Activated T-cell treated with anti-CD3 and anti-CD28 coated beads, Interleukin-2, amount 50 U/mL, for 1 hour (primary cell): ENCODE measurements around the gene GAB2.

Experiments
- DNase-seq: peaks from one replicate; pipeline ENCODE4 v3.0.0-alpha.2; 2020

GAB2 gene

DNA sequence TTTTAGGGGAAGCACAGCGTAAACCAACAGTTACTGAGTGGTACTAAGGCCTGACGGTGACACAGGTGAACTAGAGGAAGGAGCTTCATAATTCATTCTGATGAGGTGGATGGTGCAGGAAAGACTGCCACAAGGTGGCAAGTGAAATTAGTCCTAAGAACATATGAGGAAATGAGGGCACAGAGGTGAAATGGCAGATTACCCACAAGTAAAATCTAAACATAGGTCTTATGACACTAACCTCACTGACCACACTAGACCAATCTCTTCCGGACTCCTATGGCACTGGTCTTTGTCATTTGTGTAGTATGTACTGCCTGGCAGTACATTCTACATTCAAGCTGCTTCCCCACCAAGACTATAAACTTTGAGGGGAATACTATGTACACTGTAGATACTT, 20.2 kb downstream of the GAB2 start:
- DNase-seq: no peak

DNA sequence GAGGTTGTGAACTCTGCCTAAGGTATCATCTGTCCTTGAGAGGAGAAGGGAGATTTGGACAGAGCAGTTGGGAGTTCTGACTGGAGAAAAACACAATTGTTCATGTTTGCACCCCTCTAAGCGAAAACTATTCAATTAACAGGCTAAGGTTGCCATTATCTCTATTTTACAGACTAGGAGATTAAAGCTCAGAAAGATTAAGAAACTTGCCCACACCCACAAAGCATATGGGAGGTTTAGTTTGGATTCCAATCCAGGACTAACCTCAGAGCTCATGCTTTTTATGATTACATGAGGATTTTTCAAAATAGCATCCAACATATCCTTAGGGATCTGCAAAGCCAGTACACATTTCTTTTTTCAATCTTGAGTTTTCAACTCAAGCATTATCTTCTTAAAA, 22.0 kb downstream of the GAB2 start:
- DNase-seq: no peak

DNA sequence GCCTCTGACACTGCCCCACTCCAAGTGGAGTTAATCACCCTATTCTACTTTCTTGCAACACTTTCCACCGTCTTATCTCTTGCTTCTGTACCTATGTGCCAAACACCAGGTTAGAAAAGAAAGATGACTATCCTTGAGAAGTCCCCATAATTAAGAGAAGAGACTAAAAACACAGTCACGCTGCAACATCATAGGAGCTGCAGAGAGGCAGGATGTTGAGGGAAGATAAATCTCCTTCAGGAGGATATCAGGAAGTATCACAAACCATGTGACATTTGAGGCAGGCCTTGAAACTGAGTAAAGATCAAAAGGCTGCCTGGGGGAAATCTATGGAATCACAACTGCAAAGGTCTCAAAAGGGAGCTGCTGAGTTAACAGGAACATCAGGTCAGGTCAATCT, 24.8 kb downstream of the GAB2 start:
- DNase-seq: no peak

DNA sequence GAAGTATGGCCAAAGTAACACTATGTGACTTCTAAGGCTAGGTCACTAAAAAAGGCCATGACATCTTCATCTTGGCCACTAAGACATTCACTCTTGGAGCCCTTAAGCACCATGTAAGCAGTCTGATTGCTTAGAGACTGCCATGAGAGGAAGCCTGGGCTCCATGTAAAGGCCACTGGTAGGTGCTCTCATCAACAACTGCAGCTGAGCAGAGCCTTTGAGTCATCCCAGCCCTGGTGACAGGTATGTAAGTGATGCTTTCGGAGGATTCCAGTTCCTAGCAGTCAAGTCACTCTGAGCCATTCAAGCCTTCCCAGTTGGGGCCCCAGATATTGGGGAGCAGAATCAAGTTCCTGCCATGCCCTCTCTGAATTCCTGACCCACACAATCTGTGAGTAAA, 26.2 kb downstream of the GAB2 start:
- DNase-seq: no peak

DNA sequence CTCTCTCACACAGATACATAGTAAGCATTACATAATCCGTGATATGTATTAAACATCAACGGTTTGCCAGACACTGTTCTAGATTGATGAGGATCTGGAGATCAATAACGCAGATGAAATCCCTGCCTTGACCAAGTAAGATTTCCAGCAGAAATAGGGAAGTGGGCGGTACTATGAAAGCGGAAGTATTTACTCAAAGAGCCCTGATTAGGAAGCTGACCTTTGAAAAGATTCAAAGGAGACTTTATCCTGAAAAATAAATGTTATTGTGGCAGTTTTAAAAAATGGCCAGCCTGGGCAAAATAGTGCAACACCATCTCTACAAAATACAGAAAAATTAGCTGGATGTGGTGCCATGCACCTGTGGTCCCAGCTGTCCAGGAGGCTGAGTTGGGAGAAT, 26.8 kb downstream of the GAB2 start:
- DNase-seq: no peak

DNA sequence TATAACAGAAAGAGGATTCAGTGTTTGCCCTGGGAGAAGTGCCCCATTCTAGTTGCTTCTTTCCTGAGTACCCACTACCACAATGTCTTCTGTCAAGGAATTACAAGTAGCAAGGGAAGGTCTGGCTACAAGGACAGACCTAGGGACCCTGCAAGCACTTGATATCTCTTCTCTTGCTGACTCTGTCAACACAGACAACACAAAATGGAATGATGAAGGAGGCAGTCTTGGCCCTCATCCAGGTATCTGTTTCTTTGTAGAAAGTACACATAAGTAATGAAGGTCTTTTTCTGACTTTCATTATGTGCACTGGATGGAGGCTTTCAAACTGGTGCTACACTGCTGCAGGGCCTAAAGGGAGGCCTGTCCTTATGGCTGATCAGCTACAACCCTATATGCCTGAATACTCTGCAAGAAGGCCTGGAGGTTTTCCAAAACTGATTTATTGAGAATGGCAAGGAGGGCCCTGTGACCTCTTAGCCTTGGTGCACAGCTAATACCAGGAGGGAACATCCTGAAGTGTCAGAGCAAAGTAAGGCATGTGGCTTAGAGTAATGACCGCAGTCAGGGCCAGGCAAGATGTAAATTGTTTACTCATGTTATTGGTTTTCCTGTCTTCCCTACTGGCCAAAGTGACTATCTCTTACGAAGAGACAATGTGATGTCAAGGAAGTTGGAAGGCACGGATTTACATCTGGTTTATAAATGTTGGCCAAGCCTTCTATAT, 31.2 kb downstream of the GAB2 start:
- no peak for DNase-seq

DNA sequence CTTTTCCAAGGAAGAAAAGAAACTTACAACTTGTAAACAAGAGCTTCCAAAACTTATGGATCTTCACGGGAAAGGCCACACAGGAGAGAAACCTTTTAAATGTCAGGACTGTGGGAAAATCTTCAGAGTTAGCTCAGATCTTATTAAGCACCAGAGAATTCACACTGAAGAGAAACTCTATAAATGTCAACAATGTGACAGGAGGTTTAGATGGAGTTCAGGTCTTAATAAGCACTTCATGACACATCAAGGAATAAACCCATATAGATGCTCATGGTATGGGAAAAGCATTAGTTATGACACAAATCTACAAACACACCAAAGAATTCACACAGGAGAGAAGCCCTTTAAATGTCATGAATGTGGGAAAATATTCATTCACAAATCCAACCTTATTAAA, 32.4 kb downstream of the GAB2 start:
- no peak for DNase-seq

DNA sequence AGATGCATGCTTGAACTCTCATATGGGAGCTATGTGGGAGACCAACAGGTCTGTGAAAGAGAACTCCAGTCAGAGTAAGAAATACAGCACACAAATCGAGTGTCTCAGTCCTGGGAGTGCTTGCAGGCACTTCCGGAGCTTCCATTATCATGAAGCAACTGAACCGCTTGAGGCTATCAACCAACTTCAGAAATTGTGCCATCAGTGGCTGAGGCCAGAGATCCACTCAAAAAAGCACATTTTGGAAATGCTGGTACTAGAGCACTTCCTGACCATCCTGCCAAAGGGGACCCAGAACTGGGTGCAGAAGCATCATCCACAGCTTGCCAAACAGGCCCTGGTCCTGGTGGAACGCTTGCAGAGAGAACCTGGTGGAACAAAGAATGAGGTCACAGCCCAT, 33.4 kb downstream of the GAB2 start:
- no peak for DNase-seq

DNA sequence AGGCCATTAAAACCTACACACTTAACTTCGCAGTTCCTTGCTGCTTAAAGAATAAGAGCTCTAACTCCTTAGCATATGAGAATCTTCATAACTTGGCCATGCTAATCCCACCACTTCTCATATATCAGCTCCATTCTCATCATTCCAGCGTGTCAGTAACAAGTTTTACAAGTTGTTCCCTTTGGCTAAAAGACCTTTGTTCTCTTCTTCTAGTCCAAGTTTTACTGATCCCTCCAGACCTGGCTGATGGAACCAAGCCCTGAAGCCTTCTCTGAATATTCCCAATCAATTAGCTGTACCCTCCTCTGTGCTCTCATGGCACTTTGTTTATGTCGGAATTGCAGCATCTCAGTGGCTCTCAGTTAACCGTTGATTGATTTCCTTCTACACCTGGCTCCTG, 35.8 kb downstream of the GAB2 start:
- DNase-seq: no peak

DNA sequence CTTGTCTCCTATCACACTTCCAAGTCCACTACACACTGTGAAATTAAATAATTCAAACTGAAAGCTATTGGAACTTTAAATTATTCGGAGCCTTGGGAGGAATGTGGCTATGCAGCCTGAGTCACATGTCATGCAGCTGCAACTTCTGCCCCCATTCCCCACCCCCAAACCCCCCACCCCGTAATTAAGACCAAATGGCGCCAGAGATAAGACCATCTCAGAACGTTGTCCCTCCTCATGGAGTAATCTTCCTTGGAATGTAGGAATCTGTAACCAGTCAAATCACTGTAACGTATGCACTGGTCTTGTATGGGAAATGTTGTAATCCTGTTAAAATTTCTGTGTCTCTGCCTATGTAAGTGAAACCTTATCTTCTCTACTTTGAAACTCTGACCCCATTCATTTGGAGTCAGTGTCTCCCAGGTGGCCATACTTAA, 37.0 kb downstream of the GAB2 start:
- DNase-seq: no peak

DNA sequence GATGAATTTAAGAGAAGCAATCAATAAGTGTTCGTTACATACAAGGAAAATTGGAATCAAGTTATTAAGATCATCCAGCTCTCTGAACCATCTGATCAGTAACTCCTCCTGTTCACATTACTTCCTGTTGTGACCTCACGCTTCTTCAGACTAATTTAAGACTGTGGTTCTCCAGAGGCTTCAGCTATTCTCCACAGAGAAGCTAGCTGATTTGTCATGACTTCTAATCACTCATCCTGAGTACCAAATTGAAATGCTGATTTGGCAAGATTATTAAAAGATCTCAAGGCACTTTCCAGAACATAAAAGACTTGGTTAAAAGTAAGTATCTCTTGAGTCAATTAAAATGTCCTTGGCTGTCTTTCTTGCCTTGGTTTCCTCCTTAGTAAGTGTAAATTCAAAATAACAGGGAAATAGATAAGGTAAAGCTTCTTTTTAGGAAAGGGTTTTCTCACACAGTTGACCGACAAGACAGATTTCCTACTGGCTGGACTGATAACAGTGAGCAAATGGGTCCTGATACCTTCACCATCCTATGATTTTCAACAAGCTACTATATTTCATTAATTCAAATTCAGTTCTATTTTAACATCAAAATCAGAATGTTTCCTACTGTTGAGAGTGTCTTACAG, 38.5 kb downstream of the GAB2 start:
- no peak for DNase-seq

DNA sequence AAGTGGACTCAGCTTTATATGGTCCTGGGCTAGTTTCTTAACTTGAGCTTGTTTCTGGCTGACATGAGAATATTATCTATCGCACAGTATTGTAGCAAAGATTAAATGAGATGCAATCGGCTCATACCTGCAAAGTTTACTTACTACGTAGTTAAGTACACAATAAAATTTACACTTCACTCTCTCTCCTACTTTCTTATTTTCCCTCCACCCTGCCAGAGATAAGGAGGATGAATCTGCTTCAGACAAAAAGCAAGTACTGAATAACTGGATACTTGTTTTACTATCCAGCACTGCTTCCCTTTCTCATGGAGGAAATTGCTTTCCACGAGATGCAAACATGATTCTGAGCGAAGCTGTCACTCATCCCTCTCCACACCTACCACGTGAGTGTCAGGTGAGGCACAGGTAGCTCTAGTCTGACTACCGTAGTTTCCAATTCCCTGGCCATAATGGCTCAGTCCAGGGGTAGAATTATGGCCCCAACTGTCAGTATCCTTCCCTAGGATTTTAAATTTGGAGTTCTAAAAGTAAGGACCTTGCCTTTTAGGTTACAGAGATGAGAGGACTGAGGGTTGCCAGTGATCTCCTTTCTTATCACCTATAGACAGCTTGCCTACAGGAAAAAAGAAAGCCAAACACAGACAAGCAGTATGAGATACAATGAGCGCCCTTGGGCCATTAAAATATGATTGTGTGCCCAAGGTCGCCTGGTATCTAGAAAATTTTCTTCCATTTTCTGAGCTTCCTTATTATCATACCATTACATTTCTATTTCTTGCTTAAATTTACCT, 39.8 kb downstream of the GAB2 start:
- DNase-seq: no peak

DNA sequence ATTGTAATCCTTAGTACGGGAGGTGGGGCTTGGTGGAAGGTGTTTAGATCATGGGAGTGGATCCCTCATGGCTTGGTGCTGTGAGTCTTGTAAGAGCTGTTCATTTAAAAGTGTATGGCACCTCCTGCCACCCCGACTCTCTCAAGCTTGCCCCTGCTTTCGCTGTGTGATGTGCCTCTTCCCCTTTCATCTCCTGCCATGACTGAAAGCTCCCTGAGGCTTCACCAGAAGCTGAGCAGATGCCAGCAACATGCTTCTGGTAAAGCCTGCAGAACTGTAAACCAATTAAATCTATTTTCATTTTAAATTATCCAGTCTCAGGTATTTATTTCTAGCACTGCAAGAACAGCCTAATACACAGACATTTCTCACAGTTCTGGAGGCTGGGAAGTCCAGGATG, 40.8 kb downstream of the GAB2 start:
- DNase-seq: no peak

DNA sequence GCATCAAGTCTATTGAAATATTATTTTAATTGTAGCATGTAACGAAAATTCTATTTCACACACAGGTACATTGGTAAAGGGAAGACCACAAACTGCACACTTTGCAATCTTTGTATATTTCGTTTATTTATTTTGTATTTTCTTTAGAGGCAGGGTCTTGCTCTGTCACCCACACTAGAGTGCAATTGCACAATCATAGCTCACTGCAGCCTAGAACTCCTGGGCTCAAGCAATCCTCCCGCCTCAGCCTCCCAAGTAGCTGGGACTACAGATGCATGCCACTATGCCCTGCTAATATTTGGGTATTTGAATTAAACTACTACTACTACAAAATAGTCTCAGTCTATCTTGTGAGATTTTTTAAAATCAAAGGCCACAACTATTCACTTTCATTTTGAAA, 42.7 kb downstream of the GAB2 start:
- no peak for DNase-seq

DNA sequence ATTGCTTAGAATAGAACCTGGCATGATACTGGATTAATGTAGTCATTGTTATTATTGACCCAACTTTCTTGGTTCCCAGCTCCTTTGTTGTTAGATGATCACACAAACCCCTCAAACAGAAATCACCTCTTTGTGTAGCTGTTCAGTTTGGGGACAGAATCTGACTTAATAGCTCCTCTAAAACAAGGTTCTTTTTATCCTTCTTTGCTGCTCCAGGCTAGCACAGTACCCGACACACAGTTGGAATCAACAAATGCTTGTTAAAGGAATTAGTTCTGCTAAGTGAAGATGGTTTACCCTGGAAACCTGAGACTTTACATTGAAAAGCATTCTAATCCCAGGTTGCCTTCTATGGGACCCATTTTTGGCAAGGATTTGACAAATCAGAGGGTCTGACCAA, 43.9 kb downstream of the GAB2 start:
- DNase-seq: no peak

DNA sequence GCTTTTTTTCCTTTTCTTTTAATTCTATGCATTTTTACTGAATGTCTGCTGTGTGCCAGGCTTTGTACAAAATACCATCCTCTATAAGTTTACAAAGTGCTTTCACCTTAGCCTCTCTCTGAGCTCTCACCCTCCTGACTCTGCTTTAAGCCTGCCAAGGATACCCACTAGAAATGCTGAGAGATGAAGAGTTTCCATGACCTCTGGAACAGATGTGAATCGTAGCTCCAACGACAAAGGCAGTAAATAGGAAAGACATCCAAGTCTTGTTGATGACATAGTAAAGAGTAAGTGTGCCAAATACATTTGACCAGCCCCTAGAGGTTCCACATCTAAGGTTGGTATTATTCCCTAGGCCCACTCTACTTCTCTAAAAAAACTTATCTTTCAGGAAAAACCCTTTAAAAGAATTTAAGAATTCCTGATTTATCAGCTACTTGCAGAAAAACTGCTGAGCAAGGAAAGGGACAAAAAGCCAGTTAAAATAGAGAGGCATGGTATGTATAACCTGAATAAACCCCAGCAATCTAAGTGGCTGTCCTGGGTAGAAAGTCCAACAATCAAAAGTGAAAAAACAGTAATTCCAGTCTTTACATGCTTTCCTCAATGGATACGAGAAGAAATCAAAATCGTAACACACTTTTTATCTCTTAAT, 45.4 kb downstream of the GAB2 start:
- DNase-seq: no peak

DNA sequence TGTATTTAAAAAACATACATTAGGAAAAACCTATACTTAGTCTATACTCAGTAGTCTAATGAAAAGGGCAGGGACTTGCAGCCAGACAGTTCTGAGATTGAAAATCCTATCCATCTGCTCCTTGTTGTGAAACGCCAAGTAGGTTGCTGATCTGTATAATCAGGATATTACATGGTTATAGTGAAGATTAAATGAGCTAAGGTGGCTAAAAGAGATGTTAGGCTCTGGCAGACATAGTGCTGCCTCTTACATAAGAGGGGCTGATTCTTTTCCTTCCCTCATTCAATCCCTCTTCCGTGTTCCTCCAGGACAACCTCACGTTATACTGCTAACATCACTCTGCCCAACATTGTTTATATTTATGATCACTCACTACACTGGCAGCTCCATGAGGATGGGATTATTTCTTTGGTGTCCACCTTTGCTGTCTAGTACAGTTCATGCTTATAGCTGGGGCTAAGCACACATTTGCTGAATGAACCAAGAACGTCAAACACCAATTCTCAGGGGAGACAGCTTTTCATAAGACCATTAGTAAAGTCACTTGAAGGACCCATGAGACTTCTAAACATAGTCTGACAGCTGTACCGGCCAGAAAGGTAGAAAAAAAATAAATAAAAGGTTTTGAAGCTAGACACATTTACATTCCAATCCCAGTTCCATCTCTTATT, 46.3 kb downstream of the GAB2 start:
- DNase-seq: no peak

DNA sequence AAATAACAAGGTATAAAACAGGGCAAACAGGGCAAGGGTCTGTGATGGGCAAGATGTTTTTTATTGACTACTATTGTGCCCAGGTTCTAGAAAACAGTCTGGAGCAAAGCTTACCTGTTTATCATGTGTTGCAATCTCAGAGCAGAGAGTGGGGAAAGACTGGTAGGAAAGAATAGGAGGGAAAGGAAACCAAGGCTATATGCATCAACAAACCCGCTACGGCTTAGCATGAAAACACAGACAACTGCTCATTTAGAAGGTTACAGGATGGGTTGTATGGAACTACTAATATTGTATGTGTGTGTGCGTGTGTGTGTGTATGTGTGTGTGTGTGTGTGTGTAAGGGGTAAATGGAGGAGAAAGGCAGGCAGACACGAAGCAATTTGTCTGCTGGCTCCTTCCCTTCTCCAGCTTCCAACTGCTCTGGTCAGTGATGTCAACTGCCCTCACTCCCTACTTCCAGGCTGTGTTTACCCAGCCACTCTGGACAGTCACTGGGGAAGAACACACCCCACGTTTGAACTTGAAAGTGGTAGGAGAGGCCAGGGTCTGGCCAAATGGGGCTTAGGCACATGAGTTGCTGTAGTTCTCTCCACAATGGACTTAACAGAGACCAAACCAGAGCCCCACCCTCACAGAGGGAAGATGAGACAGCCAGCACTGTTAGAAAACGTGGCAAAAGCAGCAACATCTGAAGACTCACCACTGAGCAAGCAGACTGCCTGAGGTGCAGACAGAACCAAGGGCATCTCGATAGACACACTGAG, 47.0 kb downstream of the GAB2 start:
- DNase-seq: no peak

DNA sequence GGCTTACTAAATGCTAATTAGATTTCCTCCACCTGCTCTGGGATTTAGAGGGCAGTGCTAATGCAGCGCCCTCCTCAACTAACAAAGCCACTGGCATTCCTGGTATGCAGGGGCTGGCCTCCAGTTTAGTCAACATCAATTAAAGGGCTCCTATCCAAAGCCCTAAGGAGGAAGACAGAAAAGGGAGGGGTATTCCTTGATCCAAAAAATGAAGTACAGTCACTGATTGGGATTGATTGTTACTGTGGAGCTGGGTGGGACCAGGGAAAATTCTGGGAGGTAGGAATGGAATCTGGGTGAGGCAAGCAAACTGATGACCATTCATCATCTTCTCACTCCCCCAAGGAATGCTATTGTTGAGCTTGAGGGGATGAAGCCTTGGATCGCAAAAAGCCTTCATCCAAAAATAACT, 52.2 kb downstream of the GAB2 start:
- no peak for DNase-seq

DNA sequence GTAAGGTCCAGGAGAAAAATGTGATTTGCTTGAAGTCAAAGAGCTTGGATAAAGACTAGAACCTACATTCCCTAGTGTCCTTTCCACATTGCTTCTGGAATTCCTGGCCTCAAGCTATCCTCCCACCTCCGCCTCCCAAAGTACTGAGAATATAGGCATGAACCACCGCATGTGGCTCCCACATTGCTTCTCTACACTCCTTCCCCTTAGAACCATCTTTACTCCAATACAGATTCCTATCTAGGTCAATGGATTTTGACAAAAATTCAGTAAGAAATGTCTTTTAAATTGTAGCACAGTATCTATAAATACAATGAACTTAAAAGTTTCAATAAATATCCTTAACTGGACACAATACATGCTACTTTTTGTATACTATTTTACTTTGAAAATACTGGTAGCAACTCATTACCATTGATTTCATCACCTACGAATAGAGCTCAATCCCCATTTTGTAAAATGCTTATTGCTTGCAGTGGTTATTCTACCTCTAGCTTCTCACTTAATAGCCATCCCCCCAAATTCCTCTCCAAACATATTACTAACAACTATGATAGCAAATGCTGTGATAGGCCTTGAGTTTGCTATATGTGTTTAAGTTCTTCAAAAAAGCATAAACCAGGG, 53.4 kb downstream of the GAB2 start:
- no peak for DNase-seq

DNA sequence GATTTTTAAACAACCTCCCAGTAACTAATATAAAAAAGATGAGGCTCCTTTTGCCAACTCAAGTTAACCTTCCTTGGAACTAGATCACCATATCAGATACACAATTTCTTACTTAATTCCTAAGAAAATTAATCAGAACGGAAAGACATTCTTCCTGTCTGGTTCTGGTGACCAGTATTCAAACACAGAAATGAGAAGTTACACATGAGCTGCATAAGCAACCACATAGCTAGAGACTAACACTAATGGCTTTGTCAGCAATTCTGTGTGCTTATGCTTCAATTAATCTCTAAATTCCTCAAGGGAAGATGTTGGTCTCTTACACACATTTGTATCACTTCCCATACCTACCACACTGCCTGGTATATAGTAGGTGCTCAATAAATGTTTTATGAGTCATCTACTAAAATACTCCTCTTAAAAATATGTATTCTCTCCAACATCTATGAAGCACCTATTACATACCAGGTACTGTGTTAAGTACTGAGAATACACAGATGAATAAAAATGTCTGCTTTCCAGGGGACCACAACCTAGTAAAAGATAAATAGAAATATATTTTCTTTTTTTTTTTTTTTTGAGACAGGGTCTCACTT, 54.5 kb downstream of the GAB2 start:
- DNase-seq: no peak
